ENCODE data around the gene TAF3.

The TAF3 gene

GRCh38 chr10:8061274-8062211 lies 243.2 kb downstream of the TAF3 start:
- DNase-seq, result peak; percentile 70

- DNase-seq, result no peak
Observed at GRCh38 chr10:8063128-8063908, 245.0 kb downstream of the TAF3 start.

GRCh38 chr10:8063935-8064334 lies 245.6 kb downstream of the TAF3 start:
- no peak for DNase-seq

DNA sequence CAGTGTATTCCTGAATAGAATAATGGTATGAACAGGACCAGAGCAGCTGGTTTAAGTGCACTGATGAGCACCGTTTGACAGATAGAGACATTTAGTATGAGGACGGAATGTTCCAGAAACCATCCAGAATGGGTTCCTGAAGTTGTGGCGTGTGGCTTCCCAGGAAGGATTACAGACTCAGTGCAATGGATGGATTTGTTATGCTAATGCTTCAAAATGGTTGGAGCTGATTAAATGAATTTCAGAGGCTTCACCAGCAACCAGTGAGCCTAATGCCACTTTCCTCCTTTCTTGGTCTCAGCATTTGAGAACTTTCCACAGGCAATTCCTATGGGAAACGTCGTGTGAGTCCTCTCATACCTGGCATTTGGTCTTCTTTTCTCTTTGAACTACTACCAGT lies 246.1 kb downstream of the TAF3 start:
- DNase-seq, result no peak

DNA sequence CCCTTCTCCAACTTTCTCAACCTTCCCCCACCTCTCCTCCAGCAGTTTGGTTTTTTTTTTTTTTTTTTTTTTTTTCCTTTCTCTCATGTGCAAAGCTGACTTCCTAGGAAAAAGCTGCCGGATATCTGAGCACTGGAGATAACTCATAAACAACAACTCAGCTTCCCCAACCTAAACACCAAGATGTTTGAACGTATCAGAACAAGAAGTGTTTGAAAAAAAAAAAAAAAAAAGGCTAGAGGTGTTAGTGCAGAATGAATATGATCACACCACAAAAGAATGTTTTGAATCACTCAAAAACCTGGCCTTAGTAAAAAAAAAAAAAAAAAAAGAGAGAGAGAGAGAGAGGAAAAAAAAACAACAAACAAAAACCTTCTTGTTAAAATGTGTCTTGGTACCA lies 247.3 kb downstream of the TAF3 start:
- DNase-seq, result no peak

DNA sequence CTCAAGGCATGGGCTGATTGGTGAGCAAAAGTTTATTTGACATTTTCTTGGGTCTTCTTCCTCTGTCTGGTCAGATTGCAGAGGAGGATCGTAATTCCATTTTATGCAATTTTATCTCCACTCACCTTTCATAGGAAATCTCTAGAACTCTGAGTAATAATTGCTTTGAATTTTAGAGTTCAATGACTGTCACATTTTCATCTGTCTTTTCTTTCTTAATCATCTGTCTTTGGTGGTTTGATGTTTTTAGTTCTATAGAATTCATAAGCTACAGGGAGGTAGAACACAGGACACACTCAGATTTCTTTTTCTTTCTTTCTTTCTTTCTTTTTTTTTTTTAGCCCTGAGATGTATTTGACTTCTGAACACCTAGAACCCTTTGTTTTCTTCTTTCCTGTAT lies 247.8 kb downstream of the TAF3 start:
- DNase-seq, result no peak
